Peyer's patch (tissue), 4 donors: ENCODE results near the gene DMRTC2. TPM values are rescaled to one million over a fixed set of nuclear protein-coding genes. Genes with fewer than 3 reads are reported as not detected.

Experiments
- DNase-seq, 3 donors: peaks; one replicate each; pipeline ENCODE4 v3.0.0-alpha.2; 2017 to 2019
- H3K27ac ChIP-seq, 4 donors: fragments of 200-600 bp; sonication (generic); one replicate each; pipeline ENCODE4 v1.5.1; 2016 to 2019
- H3K27me3 ChIP-seq, 2 donors: fragments of 200-600 bp; sonication (generic); one replicate each; pipeline ENCODE4 v1.5.1; 2019
- H3K36me3 ChIP-seq, 3 donors: fragments of 200-600 bp; sonication (generic); one replicate each; pipeline ENCODE4 v1.5.1; 2016 to 2019
- H3K4me1 ChIP-seq, 4 donors: fragments of 200-600 bp; sonication (generic); one replicate each; pipeline ENCODE4 v1.5.1; 2016 to 2019
- H3K4me3 ChIP-seq, 4 donors: fragments of 200-600 bp; sonication (generic); 1 replicate in 3 of 4; 2 replicates in 1 of 4; pipeline ENCODE4 v1.5.1; 2016 to 2019; ENCODE audit warnings: mild to moderate bottlenecking in 1 of 4
- H3K9me3 ChIP-seq, 4 donors: fragments of 200-600 bp; sonication (generic); one replicate each; pipeline ENCODE4 v1.5.1; 2016 to 2019; ENCODE audit warnings: mild to moderate bottlenecking in 1 of 4
- POLR2A ChIP-seq, 2 donors: fragments of 450-650 bp; IDR thresholded peaks; one replicate each; pipeline ENCODE4 v1.5.1; 2017; ENCODE audit warnings: antibody characterized with exemption in 2 of 2, mild to moderate bottlenecking in 2 of 2, moderate library complexity in 2 of 2
- total RNA-seq, 4 donors: library from RNA; depleted of rRNA; stranded (reverse); fragments of >200 nt; gene quantifications; one replicate each; pipeline ENCODE4 v1.1.0, GENCODE V29; 2016
- TF ChIP-seq, protein P1 (sequence below), 6 experiments: fragments of 450-650 bp in 4 of 6; fragments of 200-600 bp in 2 of 6; sonication (generic) in 1 of 6; IDR thresholded peaks; one replicate each; pipeline ENCODE4 v1.5.1; 2017 to 2019; ENCODE audit warnings: antibody characterized with exemption in 6 of 6, mild to moderate bottlenecking in 3 of 6, moderate library complexity in 1 of 6

The DMRTC2 gene
- total RNA-seq, 4 donors from 2014 or later = not detected

DNA sequence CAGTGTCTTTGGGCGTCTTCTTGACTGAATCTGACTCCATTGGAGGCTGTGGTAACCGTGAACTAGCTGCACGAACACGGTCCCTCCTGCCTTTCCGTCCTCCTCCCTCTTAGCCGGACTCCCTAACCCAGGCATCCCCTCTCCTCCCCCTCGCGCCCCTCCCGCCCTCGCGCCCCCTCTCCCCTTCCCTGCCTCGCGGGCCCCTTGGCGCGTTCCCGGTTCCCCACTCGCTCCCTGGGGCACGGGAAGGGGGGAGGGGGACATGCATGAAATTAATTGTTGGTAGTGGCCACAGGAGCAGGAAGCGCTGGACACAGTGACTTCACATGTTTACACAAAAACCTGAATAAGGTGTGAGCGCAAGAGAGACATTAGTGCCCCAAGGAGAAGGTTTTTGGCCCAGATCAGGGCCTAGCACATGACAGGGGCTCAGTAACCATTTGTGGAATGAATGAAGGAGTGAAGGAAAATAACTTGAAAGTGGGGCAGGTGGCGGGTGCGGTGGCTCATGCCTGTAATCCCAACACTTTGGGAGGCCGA is 279 bp downstream of the DMRTC2 start:
- no peak overlapping the region for H3K4me3 ChIP-seq
- no peak overlapping the region for H3K27ac ChIP-seq
- no peak for DNase-seq
- H3K9me3 ChIP-seq = no peaks in the 10 kb centered on the region
- H3K4me1 ChIP-seq = no peaks in the 10 kb centered on the region
- H3K27me3 ChIP-seq = no peaks in the 10 kb centered on the region
- TF ChIP-seq, protein P1, sequence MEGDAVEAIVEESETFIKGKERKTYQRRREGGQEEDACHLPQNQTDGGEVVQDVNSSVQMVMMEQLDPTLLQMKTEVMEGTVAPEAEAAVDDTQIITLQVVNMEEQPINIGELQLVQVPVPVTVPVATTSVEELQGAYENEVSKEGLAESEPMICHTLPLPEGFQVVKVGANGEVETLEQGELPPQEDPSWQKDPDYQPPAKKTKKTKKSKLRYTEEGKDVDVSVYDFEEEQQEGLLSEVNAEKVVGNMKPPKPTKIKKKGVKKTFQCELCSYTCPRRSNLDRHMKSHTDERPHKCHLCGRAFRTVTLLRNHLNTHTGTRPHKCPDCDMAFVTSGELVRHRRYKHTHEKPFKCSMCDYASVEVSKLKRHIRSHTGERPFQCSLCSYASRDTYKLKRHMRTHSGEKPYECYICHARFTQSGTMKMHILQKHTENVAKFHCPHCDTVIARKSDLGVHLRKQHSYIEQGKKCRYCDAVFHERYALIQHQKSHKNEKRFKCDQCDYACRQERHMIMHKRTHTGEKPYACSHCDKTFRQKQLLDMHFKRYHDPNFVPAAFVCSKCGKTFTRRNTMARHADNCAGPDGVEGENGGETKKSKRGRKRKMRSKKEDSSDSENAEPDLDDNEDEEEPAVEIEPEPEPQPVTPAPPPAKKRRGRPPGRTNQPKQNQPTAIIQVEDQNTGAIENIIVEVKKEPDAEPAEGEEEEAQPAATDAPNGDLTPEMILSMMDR (IDR thresholded peaks at IDR 0.05) = no peak
- no peak for TF ChIP-seq POLR2A (IDR thresholded peaks at IDR 0.05)
- no peaks in the 10 kb centered on the region for H3K36me3 ChIP-seq

DNA sequence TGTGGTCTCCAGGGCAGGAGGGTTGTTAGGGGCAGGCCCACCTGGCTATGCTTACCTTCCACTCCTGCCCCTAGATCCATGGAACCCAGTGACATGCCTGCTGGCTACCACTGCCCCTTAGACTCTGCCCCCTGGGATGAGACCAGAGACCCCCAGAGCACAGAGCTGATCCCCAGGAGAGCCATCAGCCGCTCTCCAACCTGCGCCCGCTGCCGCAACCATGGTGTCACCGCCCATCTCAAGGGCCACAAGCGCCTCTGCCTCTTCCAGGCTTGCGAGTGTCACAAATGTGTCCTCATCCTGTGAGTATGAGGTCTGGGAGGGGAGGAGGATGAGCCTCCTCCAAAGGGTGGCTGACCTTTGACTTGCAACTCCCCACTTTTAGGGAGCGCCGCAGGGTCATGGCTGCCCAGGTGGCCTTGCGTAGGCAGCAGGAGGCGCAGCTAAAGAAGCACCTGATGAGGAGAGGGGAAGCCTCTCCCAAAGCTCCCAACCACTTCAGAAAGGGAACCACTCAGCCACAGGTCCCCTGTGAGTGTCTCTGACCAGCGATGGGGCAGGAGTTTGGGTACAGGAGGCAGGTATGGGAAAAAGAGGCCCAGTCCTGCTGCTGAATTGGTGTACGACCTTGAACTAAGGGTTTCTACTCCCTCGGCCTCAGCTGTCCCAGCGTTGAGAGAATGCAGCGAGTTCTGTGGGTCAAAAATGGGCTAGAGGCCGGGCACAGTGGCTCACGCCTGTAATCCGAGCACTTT is 2.7 kb downstream of the DMRTC2 start:
- TF ChIP-seq POLR2A (IDR thresholded peaks at IDR 0.05) = no peak
- TF ChIP-seq, protein P1 (IDR thresholded peaks at IDR 0.05) = no peak
- no peaks in the 10 kb centered on the region for H3K9me3 ChIP-seq
- H3K27ac ChIP-seq = no peak overlapping the region
- no peaks in the 10 kb centered on the region for H3K27me3 ChIP-seq
- H3K36me3 ChIP-seq = no peaks in the 10 kb centered on the region
- H3K4me3 ChIP-seq = no peak overlapping the region
- no peaks in the 10 kb centered on the region for H3K4me1 ChIP-seq
- DNase-seq = no peak

DNA sequence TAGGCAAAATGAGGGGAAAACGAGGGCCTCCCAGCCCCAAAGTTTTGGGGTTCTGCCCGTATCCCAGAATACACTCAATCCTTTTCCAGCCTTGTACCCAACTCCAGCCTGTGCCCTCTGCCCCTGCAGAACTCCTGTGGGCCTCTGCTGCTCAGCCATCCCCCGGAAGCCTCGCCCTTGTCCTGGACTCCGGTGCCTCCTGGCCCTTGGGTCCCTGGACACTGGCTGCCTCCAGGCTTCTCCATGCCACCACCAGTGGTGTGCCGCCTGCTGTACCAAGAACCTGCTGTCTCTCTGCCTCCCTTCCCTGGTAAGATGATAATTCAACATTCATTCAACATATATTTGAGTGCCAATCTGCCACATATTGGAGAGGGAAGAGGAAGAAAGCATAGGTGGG is 3.8 kb downstream of the DMRTC2 start:
- DNase-seq = no peak
- Histone ChIP-seq H3K36me3 (no peaks in the 10 kb centered on the region), H3K27ac (no peak overlapping the region), H3K4me1 (no peaks in the 10 kb centered on the region), H3K9me3 (no peaks in the 10 kb centered on the region), H3K27me3 (no peaks in the 10 kb centered on the region), H3K4me3 (no peak overlapping the region)
- no peak for TF ChIP-seq POLR2A (IDR thresholded peaks at IDR 0.05)
- TF ChIP-seq, protein P1 (IDR thresholded peaks at IDR 0.05) = no peak

DNA sequence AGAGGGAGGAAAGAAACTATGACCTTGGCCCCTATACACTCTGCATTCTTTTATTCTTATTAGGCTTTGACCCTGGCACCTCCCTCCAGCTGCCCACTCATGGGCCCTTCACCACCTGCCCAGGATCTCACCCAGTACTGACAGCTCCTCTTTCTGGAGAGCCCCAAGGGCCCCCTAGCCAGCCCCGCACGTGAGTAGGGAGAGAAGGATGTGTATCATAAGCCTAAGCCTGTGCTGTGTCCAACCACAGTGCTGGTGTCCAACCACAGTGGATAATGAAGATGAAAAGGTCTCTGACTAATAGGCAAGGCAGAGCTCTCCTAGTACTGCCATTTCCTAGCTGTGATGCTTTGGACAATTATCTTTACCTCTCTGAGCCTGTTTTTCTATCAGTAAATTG is 4.2 kb downstream of the DMRTC2 start:
- Histone ChIP-seq H3K4me1 (no peaks in the 10 kb centered on the region), H3K36me3 (no peaks in the 10 kb centered on the region), H3K9me3 (no peaks in the 10 kb centered on the region), H3K27ac (no peak overlapping the region), H3K27me3 (no peaks in the 10 kb centered on the region), H3K4me3 (no peak overlapping the region)
- TF ChIP-seq, protein P1 (IDR thresholded peaks at IDR 0.05) = no peak
- no peak for TF ChIP-seq POLR2A (IDR thresholded peaks at IDR 0.05)
- DNase-seq = no peak

DNA sequence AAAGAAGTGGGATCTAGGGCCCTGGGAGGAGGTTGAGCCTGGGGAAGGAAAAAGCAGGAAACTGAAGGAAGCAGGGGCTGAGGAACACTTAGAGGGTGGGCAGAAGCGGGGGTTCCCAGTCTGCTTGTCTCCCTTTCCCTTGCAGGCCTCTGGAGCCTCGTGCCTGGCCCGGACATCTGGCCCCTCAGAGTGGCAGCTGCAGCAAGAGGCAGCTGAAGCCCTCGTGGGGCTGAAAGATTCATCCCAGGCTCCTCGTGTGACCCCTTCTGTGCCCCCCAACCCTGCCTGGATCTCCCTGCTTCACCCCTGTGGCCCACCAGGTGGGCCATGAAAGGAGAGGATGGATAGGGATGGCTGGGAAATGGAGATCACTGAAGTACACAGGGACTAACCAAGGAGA is 5.5 kb downstream of the DMRTC2 start:
- no peak overlapping the region for H3K4me3 ChIP-seq
- H3K27ac ChIP-seq = no peak overlapping the region
- DNase-seq = no peak
- H3K4me1 ChIP-seq = no peaks in the 10 kb centered on the region
- TF ChIP-seq, protein P1 (IDR thresholded peaks at IDR 0.05) = no peak
- TF ChIP-seq POLR2A (IDR thresholded peaks at IDR 0.05) = no peak
- no peaks in the 10 kb centered on the region for H3K36me3 ChIP-seq
- H3K9me3 ChIP-seq = no peaks in the 10 kb centered on the region
- H3K27me3 ChIP-seq = no peaks in the 10 kb centered on the region
